ENCODE measurements around the gene FOXA1.

- TF ChIP-seq EZH2 (IDR thresholded peaks at IDR 0.05; ENCODE audit: low read length, unreplicated experiment) (no peak), EZH2phosphoT487 (IDR thresholded peaks at IDR 0.05; ENCODE audit: borderline replicate concordance, low read length) (no peak)
- TF ChIP-seq, protein P1, sequence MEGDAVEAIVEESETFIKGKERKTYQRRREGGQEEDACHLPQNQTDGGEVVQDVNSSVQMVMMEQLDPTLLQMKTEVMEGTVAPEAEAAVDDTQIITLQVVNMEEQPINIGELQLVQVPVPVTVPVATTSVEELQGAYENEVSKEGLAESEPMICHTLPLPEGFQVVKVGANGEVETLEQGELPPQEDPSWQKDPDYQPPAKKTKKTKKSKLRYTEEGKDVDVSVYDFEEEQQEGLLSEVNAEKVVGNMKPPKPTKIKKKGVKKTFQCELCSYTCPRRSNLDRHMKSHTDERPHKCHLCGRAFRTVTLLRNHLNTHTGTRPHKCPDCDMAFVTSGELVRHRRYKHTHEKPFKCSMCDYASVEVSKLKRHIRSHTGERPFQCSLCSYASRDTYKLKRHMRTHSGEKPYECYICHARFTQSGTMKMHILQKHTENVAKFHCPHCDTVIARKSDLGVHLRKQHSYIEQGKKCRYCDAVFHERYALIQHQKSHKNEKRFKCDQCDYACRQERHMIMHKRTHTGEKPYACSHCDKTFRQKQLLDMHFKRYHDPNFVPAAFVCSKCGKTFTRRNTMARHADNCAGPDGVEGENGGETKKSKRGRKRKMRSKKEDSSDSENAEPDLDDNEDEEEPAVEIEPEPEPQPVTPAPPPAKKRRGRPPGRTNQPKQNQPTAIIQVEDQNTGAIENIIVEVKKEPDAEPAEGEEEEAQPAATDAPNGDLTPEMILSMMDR (conservative IDR thresholded peaks at IDR 0.05; ENCODE audit: low read depth, low read length): no peak; the same call in 1 of the 2 replicates
These were observed 11.5 kb downstream of the FOXA1 start for GRCh38 chr14:37583358-37584210.
